Epithelial cell of prostate (primary cell): Measurements from ENCODE around the gene SPATA13.
A peak's percentile ranks its signal among the peaks of the same experiment; 100 is the strongest.

Experiments
- DNase-seq: peaks from one replicate; pipeline ENCODE4 v3.0.0-alpha.2; 2011; ENCODE audit warnings: low read depth, low spot score
- H3K27ac ChIP-seq: fragments of 450-650 bp; 2 replicates; pipeline ENCODE4 v1.5.1; 2017; ENCODE audit warnings: mild to moderate bottlenecking

Gene SPATA13

DNA sequence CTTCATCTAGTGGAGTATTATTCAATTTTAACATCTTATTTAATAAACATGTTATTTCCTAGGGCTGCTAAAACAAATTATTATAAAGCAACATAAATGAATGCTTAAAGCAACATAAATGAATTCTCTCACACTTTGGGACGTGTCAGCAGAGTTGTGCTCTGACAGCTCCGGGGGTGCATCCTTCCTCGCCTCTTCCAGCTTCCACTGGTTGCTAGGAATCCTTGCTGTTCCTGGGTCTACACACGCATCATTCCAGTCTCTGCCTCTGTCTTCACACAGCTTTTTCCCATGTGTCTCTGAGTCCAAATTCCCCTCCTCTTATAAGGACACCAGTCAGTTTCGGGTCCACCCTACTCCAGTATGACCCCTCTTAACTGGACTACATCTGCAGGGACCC, 21.6 kb upstream of the SPATA13 start:
- no peak for DNase-seq
- no peak overlapping the region for H3K27ac ChIP-seq

DNA sequence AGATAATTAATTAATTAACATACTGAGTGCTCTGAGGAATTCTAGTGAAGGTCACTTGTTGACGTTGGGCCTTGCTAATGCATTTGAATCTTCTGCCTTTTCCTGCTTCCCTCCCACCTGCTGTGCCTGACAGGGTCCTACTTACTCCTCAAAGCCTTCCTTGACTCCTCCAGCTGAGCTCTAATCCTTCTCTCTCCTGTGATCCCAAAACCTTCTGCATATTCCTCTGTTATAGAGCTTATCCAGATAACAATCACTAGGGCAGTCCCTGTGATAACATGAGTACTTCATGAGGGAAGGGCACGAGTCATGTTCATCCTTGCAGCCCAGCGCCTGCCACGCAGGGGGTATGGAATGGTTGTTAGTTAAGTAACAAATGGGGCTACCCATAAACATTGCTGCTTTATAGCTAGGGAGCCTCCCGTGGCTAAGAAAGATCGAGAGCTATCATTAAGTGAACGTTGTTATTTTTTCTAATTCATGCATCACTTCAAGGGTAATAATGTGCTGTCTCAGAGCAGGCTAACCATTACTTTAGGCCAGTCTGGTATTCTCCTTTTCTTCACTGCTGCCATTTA, 19.1 kb upstream of the SPATA13 start:
- no peak for DNase-seq
- H3K27ac ChIP-seq = no peak overlapping the region

DNA sequence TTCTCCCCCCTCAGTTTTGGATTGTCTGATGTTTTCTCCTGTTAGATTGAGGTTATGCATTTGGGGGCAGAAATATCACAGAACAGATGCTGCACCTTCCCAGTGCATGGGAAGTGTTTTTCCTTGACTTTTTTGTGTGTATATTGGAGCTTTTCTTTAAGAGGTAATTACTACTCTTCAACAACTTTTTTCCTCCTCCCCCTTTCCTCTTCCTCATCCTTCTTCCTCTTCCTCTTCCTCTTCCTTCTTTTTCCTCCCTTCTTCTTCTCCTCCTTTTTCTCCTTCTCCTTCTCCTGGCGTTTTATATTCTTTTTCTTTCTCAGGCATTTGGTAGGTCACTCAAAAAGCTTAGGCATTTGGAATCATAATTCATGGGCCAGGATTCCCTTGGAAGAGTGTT, 18.1 kb upstream of the SPATA13 start:
- DNase-seq = no peak
- H3K27ac ChIP-seq = no peak overlapping the region

DNA sequence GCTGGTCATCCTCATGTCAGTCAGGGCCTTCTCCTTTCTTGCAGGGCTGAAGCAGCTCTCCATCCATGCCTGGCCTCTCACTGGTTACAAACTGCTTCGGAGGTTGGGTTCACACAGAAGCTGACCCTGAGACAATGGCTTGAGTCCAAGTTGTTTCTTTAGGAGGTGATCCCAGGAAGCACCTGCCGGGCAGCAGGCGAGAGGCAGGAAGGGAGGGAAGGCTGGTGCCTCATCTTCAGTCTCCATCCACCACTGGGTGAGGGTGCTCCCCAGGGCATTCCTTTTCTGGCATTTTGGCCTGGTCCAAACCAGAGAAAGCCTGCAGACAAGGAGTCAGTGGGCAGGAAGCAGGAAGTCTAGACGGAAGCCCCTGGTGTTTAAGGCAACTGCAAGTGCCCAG, 17.6 kb upstream of the SPATA13 start:
- DNase-seq = no peak
- H3K27ac ChIP-seq = no peak overlapping the region

DNA sequence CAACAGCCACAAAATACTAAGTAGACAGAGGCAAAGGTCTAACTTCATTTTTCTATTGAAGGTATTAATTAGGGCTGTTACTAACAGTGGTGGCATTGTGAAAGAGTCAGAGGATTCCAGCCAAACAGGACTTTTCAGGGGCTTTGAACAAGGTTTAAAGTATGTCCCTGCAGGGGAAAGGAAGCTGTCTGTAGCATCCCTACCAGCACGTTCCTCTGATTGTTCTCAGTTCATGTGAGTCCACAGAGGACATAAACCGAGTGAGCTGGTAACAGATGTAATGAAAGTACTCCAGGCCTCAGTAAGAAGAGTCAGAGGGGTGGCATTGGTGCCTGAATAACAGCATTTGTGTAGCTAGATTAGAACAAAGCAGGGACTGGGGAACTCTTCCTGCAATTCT, 15.3 kb upstream of the SPATA13 start:
- H3K27ac ChIP-seq = no peak overlapping the region
- no peak for DNase-seq

DNA sequence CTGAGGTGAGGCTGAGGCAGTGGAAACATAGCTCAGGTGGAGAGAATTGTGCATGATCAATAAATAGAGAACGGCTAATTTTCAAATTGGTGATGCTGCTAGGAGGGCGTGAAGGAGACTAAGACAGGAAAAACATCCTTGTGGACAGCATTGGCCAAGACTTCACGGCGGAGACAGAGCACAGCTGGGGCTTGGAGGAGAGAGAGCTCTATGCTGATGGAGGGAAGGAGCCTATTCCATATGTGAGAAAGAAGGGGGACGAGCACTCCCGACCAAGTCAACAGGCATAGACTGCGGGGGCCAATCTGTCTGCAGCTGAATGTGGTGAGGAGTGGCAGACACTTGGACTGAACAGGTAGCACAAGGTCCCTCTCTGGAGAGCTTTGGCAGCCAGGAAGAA, 14.8 kb upstream of the SPATA13 start:
- DNase-seq = no peak
- no peak overlapping the region for H3K27ac ChIP-seq

DNA sequence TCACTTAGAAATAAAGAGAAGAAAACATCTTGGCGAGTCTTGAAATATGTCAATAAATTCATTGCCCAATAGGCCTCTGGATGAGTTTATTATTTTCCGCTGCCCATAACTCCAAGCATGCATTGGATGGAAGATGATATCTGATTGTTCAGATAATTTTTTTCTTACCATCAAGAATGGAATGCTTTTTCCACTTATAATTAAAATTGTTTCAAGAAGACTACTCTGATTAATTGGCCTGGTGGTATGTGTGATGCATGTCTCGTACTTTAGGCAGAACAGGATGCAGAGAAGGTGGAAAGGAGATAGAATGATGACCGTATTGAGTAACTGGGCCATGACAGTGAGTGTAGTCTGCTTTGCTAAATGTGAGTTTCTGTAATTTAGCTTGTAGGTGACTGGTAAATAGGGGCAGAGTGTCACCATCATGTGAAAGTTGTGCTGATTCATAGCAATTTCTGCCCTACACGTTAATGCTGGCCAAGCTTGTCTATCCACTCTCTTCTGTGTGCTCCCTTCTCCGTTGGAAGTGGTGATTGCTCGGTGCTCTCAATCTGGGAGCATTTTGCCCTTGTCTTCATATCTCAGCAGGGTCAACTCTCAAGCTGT, 13.5 kb upstream of the SPATA13 start:
- peak; percentile 14 for DNase-seq

DNA sequence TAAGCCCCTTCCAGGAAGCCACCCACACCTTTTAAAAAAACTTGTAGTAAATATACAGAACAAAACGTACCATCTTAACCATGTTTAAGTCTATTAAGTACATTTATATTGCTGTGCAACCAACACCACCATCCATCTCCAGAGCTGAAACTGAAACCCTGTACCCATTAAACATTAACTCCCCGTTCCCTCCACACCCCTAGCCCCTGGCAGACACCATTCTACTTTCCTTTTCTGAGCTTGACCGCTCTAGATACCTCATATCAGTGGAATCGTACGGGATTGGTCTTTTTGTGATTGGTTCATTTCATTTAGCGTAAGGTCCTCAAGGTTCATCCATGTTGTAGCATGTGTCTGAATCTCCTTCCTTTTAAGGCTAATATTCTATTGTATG, 13.0 kb upstream of the SPATA13 start:
- DNase-seq = no peak
- H3K27ac ChIP-seq = no peak overlapping the region

More for the DNA sequence above, 13.5 kb upstream of the SPATA13 start:
- H3K27ac ChIP-seq = no peak overlapping the region

DNA sequence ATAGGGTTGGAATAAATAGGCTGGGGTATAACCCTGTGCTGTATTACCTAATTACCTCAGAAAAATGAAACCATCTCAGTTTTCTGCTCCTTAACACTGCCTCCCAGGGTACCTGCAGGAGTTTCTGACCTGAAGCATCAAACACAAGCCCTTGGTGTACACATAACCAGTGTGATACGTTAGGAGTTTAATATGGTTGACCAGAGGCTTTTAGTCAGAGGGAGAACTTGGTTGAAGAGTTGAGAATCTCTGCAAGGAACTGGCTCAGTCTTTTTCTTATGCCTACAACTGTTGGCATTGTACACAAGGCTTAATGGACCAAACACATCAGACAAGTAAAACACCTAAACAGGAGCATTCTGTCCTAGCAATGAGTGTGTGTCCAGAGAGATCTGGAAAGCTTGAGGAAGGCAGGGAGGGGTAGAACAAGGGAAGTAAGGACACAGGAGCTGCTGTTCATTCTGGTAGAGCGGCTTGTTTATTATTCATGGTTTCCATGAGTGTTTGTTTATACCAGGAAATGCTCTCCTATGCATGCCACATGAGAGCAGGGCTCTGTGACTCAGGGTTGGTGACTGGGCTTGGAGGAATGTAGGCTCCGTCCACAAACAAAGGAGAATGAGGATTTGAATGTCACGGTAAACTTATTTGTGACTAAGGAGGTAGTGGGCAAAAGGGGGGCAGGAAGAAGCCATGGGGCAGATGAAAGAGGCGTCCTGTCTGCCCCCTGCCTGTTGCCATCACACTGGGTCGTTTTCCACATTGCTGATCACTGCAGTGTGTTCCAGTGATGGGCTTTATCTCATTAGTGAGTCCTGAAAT, 11.9 kb upstream of the SPATA13 start:
- DNase-seq = peak; percentile 89
- peak overlapping the region; percentile 50 for H3K27ac ChIP-seq

DNA sequence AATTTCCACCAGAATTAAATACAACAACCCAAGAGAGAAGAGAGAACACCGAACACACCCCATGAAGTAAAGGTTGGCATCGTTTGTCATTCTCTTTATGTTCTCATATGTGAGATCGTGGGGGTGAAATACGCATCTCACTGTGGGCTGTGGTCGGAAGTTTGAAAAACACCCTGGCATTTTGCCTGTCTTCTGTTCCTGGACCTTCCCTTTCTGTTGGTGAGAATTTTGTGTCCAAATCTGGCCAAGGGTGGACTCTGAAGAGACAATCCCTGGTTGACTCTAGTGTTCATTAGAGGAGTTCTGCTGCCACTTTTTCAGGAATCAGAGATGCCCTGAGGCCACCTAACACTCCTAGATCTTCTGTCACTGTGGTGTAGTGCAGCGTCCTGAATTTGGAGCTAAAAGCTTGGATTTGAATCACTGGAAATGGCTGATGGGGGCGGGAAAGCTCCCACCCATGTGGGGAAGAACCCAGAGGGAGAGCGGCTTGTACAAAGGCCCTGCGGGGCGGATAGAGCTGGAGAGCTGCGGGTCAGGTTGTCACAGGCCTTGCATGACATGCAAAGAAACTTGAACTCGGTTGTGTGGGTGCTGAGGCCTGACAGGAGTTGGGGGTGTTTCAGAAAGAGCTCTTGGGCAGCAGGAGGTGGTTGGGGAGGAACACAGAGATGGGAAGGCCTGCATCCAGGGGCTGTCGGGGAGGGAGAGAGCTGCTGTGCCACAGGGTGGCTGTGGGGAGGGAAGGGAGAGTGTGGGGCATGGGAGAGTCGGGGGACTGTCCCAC, 11.1 kb upstream of the SPATA13 start:
- DNase-seq = no peak
- peak overlapping the region; percentile 50 for H3K27ac ChIP-seq

DNA sequence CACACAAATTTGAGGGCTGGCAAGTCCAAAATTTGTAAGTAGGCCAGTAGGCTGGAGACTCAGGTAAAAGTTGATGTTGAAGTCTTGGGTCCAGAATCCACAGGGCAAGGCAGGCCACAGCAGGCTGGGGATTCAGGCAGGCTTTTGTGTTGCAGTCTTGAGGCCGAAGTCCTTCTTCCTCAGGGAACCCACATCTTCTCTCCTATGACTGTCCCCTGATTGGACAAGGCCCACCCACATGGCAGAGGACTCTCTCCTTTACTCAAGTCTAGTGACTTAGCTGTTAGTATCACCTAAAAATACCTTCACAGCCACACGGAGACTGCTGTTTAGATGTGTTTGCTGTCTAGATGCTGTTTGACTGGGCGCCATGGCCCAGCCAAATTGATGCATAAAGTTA, 9.9 kb upstream of the SPATA13 start:
- no peak for DNase-seq
- no peak overlapping the region for H3K27ac ChIP-seq

DNA sequence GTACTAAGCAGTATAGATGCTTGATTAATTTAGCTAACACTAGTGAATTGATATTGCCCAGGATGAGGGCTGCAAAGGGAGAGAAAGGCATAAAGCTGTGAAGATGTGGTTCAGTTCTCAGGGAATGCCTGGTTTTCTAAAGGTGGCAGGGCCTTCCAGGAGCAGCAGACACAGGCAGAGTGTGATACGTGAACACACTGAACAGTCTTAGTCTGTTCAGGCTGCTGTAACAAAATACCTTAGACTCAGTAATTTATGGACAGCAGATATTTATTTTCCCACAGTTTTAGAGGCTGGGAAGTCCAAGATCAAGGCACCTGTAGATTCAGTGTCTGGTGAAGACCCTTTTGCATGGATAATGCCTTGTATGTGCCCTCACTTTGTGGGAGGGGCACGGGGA, 8.7 kb upstream of the SPATA13 start:
- no peak overlapping the region for H3K27ac ChIP-seq
- no peak for DNase-seq

DNA sequence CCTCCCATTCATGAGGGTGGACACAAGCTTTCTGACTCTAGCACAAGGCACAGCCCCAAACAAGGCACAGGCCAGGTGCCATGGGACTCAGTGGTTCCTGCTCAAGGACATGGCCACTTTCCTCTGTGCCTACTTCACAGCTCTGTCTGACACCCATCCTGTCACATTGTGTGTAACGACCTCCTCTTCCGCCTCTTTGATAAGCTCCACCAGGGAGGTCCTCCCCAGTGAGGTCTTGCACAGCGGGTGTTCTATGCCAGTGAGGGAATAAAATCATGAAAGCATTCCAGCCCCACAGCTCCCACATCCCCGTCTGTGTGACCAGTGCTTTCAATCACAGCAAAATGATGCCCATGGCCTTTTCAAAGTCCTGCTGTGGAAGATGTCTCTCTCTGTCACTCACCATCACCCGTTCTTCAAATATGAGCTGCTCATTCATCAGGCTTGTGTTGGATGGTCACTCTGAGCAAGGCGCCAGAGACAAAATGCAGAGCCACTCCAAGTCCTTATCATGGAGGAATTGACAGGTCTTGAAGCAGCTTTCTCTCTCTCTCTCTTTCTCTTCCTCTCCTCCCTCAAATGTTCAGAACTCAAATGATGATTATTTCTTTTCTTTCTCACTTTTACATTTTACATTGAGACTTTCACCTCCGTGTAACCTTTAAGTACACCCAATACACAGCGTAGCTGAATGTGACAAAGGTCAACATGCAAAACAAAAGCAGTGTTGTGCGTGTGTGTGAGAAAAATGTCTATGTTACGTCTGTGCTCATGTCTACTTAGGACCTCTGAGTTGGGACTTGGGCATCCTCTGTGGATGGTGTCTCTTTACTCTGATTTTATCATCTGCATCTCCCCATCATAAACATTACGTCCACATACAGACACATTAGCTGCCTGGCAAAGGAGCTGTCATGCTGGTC, 8.0 kb upstream of the SPATA13 start:
- no peak for DNase-seq
- H3K27ac ChIP-seq = no peak overlapping the region

DNA sequence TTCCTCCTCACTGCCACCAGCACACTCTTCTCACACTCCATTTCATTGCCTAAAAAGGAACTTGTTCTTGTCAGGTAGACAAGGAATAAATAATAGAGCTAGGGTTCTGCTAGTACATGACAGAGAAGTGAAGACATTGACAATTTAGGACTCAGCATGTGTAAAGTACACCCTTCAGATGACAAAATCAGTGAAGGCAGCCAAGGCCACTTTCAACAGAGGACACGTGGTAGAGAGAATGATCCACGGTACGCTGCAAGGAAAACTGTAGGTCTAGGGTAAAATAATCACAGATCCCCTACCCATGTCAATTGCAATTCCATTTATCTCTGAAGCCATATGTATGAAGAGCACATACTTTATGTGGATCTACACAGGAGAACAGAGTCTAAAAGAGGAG, 7.2 kb upstream of the SPATA13 start:
- no peak for DNase-seq
- H3K27ac ChIP-seq = no peak overlapping the region

DNA sequence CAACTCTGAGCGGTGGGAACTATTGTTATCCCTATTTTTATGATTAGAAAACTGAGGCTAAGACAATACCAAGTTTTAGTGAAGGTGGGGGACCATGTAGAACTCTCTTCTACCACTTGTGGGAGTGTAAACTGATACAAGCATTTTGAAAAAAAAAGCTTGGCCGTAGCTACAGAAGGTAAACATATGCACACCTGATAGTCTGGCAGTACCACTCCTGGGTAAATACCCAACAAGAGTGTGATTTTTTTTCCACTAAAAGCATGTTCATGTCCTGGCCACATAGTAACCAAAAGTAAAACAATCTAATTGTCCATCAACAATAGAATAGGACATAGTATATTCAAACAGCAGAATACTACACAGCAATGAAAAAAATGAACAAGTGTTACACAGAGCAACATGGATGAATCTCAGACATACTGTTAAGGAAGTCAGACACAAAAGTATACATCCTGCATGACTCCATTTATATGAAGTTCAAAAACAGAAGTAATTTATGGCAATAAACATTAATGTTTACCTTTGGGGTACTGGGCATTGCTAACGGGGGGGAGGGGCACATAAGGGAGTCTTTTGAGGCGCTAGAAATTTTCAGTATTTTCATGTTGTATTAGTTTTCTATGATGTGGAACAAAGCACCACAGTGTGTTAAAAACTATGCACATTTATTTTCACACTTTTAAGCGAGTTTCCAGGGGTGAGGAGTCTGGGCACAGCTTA, 6.4 kb upstream of the SPATA13 start:
- H3K27ac ChIP-seq = no peak overlapping the region
- DNase-seq = no peak

DNA sequence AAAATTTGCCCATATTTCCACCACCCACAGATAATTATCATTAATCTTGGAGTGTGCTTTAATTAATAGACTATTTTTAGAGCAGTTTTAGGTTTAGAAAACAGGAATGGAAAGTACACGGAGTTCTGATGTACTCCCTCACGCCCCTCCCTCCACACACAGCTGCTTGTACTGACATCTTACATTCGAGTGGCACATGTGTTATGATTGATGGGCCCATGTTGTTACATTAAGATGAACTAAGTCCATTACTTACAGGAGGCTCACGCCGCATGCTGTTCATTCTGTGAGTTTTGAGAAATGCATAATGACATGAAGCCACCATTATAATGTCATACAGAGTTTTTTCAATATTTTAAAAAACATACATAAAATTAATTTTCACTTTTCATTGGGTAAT, 1.2 kb upstream of the SPATA13 start:
- H3K27ac ChIP-seq = no peak overlapping the region
- DNase-seq = no peak

DNA sequence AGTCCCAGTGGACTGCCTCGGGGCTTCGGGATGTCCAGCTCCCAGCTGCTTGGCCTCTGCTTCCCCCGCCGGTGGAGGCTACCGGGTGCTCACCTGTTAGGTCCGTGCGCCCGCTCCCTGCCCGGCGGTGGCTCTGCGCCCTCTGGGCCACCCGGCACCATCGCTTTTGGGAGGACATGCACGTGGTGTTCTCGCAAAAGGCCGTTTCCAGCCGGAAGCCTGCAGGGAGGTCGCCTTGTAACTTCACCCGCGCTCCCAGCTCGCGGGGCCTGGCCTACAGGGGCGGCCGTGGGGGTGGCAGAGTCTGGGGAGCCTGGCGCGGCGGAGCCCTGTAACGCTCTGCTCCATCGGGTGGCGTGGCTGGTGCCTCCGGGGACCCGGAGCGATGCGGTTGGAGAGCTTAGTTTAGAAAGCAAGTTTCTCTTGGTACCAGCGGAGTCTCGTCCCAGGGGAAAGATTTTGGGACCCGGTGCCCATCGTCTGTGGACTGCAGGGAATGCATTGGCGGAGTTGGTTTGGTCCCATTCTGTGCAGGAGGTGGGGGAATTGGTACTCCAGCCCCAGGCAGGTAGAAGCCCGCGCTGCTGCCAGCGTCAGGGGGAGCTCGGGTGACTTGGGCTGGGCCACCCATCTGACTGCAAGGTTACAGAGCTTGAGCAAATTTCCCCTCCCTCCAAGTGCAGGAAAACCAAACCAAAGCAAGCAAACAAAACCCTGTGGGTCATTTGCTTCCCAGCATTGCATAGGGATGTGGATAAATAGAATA, 673 bp downstream of the SPATA13 start:
- no peak overlapping the region for H3K27ac ChIP-seq
- no peak for DNase-seq

DNA sequence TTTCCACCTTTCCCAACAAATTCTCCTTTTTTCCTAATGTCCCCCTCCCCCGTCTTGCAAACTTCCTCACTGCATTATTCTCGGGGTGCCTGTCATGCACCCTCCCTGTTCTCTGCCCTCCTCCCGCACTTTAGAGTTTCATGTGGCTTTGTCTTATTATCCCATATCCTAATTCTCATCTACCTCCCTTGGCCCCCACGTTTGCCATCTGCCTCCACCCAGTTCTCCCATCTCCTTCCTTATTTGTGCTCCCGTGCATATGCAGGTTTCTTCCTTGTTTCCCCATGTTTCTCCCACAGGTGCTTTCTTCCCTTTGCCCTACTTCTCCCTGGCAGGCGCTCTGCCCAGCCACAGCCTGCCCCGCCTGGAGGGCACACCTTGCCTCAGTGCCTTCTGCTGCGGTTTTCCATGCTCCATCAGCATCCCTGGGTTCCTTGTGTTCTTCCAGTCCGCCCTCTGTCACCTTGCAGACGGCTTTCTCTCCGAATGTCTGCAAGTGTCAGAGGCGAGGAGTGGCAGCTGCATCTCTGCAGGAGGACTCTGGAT, 1.5 kb downstream of the SPATA13 start:
- no peak for DNase-seq
- H3K27ac ChIP-seq = no peak overlapping the region
